ENCODE data around the gene TSPAN13.
A peak's percentile ranks its signal among the peaks of the same experiment; 100 is the strongest.

The TSPAN13 gene

GRCh38 chr7:16753102-16753931, at the start of gene TSPAN13:
Gene TSPAN13 (plus strand): TSS chr7:16753755. CDS start chr7:16753968, 213 bp downstream.
- DNase-seq (ENCODE audit: low spot score): peak; percentile 31
- TF ChIP-seq CTCF (IDR thresholded peaks at IDR 0.05; ENCODE audit: extremely low read depth, insufficient read depth, missing control alignments): no peak
- in situ Hi-C loops (cut with MboI; ENCODE audit: low pct_unique_long_range_greater_than_20kb, low sequenced_read_pairs, unreplicated experiment): no loop called here

DNA sequence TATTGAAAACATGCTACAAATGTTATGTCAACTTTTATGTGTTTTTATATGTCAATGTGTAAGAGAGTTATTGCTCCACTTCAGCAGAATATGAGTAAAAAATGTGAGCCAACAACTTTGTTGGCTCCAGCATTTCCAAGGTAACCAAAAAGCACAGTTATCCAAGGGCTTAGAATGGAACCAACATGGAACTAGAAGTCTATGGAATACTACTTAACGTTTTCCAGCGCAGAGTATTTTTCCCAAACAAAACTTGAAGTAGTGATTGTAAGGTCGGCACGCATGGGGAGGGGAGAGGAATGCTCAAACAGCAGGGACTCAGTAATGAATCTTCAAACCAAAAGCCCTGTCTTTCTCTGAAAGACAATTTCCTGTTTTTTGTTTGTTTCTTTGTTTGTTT, 45.0 kb upstream of the TSPAN13 start:
- in situ Hi-C loops (cut with MboI; ENCODE audit: low pct_unique_long_range_greater_than_20kb, low sequenced_read_pairs, unreplicated experiment): no loop called here
- TF ChIP-seq CTCF (IDR thresholded peaks at IDR 0.05; ENCODE audit: extremely low read depth, insufficient read depth, missing control alignments): no peak
- no peak for DNase-seq (ENCODE audit: low spot score)

- in situ Hi-C loops (cut with MboI; ENCODE audit: low pct_unique_long_range_greater_than_20kb, low sequenced_read_pairs, unreplicated experiment): no loop called here
- no peak for TF ChIP-seq CTCF (IDR thresholded peaks at IDR 0.05; ENCODE audit: extremely low read depth, insufficient read depth, missing control alignments)
- DNase-seq (ENCODE audit: low spot score): no peak
Measured at GRCh38 chr7:16708980-16709379, 44.6 kb upstream of the TSPAN13 start.

DNA sequence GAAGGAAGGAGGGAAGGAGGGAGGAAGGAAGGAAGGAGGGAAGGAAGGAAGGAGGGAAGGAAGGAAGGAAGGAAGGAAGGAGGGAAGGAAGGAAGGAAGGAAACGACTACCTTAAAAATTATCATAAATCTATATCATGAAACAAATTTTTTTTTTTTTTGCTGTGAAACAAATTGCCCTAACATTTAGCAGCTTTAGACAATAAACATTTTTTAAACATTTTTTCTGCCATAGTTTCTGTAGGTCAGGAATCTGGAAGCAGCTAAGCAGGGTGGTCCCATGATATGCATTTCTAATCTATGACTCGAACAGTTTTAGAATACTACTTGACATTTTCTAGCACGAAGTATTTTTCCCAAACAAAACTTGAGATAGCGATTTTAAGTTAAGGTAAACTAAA, 42.9 kb upstream of the TSPAN13 start:
- no peak for TF ChIP-seq CTCF (IDR thresholded peaks at IDR 0.05; ENCODE audit: extremely low read depth, insufficient read depth, missing control alignments)
- in situ Hi-C loops (cut with MboI; ENCODE audit: low pct_unique_long_range_greater_than_20kb, low sequenced_read_pairs, unreplicated experiment): no loop called here
- no peak for DNase-seq (ENCODE audit: low spot score)

DNA sequence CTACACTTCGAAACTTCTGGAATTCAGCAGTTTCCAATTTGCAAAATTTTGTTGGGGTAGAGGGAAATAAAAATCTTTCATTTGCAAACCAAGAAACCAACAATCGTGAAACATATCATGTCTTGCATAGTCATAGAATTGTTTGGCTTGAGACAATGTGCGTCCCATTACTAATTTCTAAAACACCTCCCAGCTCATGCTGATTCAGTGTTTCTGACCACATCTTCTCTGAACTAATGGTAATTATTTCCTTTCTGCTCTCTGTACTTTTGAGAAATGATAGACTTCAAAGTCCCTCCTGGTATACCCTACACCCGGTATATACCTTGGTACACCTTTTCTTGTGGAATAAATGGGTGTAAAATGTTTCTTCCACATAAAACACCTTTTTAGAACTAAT, 41.8 kb upstream of the TSPAN13 start:
- in situ Hi-C loops (cut with MboI; ENCODE audit: low pct_unique_long_range_greater_than_20kb, low sequenced_read_pairs, unreplicated experiment): no loop called here
- no peak for DNase-seq (ENCODE audit: low spot score)
- no peak for TF ChIP-seq CTCF (IDR thresholded peaks at IDR 0.05; ENCODE audit: extremely low read depth, insufficient read depth, missing control alignments)

GRCh38 chr7:16712916-16713315, 40.6 kb upstream of the TSPAN13 start:
- no peak for TF ChIP-seq CTCF (IDR thresholded peaks at IDR 0.05; ENCODE audit: extremely low read depth, insufficient read depth, missing control alignments)
- in situ Hi-C loops (cut with MboI; ENCODE audit: low pct_unique_long_range_greater_than_20kb, low sequenced_read_pairs, unreplicated experiment): no loop called here
- no peak for DNase-seq (ENCODE audit: low spot score)

Measured in GM13977 (cell line).